ENCODE data around the gene CLIP1.
"Not testable (repeated sequence)": the region's sequence is repeated elsewhere in the genome, so short reads cannot be mapped to it uniquely, and the experiment has no call there.

CLIP1 gene

DNA sequence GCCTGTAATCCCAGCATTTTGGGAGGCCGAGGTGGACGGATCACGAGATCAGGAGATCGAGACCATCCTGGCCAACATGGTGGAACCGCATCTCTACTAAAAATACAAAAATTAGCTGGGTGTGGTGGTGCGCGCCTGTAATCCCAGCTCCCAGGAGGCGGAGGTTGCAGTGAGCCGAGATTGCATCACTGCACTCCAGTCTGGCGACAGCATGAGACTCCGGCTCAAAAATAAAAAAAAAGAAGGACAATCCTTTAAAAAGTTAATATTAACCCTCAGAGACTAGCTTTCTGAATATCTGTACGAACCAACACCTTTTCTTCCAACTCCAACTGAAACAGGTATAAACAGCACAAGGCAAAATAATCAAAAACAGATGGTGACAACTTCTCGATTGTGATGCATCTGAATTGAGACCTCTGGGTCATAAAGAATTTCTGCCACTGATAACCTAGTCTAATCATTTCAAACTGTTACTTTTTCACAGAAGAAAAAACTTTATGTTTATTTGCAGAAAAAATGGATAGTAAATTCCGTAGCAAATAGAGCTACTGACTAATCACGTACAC lies 27.8 kb downstream of the CLIP1 start:
- DNase-seq: no peak

GRCh38 chr12:122393817-122394216 lies 28.7 kb downstream of the CLIP1 start:
- no peak for DNase-seq

- DNase-seq: no peak
Measured at GRCh38 chr12:122392411-122392810, 30.1 kb downstream of the CLIP1 start.

GRCh38 chr12:122389677-122390076 lies 32.8 kb downstream of the CLIP1 start:
- no peak for DNase-seq

GRCh38 chr12:122387887-122388286 lies 34.6 kb downstream of the CLIP1 start:
- no peak for DNase-seq

GRCh38 chr12:122385171-122386016 lies 37.1 kb downstream of the CLIP1 start:
- no peak for DNase-seq

DNA sequence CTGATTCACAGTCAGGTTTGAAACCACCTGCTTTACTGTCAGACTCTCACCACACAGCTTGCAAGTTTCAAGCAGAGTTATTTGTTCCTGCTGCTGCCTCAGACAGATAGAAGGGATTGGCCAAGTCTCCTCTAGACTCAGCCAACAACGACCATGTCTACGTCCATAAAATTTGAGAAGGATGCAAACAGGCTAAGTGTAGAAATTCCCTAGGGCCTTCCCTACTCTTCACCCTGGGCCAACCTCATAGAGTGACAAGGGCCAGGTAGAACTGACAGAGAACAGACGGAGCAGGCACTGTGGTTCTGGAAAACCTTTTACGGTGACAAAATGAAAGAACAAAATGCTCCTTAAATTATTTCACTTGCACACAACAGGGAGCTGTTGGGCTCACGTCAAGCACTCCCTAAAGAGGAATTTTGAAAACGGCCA lies 39.5 kb downstream of the CLIP1 start:
- DNase-seq: no peak

- no peak for DNase-seq
Measured at GRCh38 chr12:122381021-122381420, 41.4 kb downstream of the CLIP1 start.

DNA sequence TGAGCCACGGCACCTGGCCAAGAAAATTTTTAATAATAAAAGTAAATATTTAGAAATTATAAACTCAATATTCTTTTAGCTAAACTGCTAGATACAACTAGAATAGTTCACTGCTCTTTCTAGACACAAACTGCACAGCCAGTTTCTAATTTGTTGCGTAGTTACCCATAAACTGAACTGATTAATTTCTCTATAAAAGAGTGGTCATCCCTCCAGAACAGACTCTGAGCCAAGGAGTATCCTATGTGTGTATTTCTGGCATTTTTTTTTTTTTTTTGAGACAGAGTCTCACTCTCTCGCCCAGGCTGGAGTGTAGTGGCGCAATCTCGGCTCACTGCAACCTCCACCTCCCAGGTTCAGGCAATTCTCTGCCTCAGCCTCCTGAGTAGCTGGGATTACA lies 45.7 kb downstream of the CLIP1 start:
- not testable (repeated sequence) for DNase-seq

- DNase-seq: no peak
Measured at GRCh38 chr12:122374707-122375106, 47.8 kb downstream of the CLIP1 start.

- no peak for DNase-seq
Measured at GRCh38 chr12:122371475-122372045, 50.9 kb downstream of the CLIP1 start.

DNA sequence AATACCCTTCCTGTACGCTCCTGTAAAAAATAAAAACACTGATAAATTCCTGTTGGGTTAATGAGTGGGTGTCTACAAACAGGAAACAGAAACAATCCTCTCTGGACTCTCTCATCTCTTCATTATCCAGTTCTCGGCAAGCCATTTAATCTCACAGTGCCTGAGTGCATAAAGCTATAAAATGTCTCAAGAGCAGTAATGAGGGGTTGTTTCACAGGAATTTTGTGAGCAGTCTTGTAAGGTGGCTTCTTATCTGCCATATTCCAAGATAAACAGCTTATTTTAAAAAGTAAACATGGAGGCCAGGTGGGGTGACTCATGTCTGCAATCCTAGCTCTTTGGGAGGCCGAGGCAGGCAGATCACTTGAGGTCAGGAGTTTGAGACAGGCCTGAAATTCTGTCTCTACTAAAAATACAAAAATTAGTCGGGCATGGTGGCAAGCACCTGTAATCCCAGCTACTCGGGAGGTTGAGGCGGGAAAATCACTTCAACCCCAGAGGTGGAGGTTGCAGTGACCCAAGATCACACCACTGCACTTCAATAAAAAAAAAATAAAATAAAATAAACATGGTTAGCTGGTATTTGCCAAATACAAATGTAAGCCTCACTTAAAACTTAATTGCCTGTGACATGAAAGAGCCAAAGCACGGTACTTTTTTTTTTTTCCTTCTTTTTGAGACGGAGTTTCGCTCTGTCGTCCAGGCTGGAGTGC lies 54.0 kb downstream of the CLIP1 start:
- no peak for DNase-seq

DNA sequence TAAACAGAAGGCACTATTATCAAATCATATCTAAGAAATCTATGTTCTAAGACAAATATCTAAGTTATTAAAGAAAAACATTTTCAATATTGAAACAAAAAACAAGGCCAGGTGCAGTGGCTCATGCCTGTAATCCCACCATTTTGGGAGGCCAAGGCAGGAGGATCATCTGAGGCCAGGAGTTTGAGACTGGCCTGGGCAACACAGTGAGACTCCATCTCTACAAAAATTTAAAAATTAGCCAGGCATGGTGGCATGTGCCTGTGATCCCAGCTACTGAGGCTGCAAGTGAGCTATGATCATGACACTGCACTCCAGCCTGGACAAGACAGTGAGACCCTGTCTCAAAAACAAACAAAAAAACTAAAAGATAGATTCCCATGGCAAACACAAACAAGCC lies 54.8 kb downstream of the CLIP1 start:
- DNase-seq: not testable (repeated sequence)

- no peak for DNase-seq
Measured at GRCh38 chr12:122366685-122367475, 55.6 kb downstream of the CLIP1 start.

- DNase-seq: not testable (repeated sequence)
Measured at GRCh38 chr12:122365226-122365625, 57.2 kb downstream of the CLIP1 start.

GRCh38 chr12:122363782-122364181 lies 58.7 kb downstream of the CLIP1 start:
- no peak for DNase-seq

- DNase-seq: no peak
Measured at GRCh38 chr12:122362755-122363154, 59.7 kb downstream of the CLIP1 start.

DNA sequence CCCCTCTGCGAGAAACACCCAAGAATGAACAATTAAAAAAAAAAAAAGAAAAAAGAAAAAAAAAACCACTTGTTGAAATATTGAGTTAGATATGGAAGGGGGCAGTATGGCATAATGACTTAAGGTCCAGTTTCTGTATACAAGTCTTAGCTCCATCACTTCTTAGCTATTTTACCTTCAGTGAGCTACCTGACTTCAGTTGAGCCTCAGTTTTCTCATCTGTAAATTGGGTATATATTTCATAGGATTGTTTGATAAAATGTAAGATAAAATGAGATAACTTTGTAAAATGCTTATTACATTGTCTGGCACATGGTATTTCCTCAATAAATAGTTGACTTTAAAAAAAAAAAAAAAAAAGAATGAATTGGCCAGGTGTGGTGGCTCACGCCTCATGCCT lies 64.1 kb downstream of the CLIP1 start:
- DNase-seq: not testable (repeated sequence)

- DNase-seq: not testable (repeated sequence)
Measured at GRCh38 chr12:122357536-122357935, 64.9 kb downstream of the CLIP1 start.

GRCh38 chr12:122356991-122357390 lies 65.5 kb downstream of the CLIP1 start:
- not testable (repeated sequence) for DNase-seq

DNA sequence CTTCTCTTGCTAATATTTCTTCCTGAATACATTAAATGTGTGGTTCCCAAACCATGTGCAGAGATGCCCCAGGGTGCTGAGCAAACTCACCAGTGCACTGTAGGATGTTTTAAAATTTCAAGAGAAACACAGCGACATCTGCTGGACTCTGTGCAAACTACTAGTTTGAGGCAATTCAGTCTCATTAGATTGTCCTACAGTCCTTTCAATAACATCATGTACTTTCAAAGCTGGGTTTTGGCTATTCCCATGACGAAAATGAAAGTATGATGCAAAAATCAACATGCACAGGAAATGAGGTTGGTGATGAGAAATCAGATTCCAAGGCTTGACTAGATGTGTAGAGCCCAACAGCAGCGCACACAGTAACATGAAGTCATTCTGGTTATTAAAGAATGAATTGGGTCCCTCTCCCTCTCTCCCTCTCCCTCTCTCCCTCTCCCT lies 66.3 kb downstream of the CLIP1 start:
- DNase-seq: peak; percentile 69

DNA sequence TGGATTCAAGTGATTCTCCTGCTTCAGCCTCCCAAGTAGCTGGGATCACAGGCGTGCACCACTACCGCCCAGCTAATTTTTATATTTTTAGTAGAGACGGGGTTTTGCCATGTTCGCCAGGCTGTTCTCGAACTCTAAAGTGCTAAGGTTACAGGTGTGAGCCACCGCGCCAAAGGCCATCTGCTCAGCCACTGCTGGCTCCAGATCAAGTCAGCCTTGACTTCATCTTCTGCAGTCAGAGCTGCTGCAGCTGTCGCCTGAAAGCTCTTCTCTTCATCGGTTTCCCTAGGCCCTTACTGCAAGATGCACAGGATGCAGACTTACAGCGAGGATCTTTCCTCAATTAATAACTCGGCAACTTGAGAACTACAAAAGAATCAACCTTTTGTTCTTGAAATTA lies 66.8 kb downstream of the CLIP1 start:
- no peak for DNase-seq
